ENCODE results near the gene SCIN.
"Not testable (repeated sequence)": the region's sequence is repeated elsewhere in the genome, so short reads cannot be mapped to it uniquely, and the experiment has no call there.

SCIN gene

GRCh38 chr7:12690041-12690878 lies 119.7 kb downstream of the SCIN start:
- no peak for ATAC-seq

DNA sequence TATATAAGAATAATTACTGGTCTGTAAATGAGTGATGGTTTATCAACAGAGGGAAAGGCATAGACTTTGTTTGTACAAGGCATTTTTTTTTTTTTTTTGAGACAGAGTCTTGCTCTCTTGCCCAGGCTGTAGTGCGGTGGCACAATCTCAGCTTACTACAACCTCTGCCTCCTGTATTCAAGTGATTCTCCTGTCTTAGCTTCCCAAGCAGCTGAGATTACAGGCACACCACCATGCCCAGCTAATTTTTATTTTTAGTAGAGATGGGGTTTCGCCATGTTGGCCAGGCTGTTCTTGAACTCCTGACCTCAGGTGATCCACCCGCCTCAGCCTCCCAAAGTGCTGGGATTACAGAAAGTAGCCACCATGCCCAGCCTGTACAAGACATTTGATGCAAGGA lies 120.9 kb downstream of the SCIN start:
- ATAC-seq: not testable (repeated sequence)

DNA sequence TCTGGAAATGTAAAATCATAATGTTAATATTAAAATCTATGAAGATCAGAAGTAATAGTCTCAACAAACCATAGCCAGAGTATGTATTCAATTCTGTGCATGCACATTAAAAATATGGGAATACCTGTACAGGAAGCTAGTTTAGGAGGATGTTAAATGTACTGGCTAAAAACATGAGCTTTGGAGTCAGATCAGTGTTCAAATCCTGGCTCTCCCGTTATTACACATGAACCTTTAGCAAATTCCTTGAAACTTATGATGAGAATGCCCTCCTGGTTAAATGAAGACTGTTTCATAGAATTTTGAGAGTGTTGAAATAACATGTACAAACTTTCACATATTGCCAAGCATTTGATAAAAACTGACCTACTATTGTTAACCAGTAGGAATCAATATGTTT lies 121.5 kb downstream of the SCIN start:
- ATAC-seq: no peak

- peak; percentile 44 to 68 for ATAC-seq
Observed at GRCh38 chr7:12692479-12693259, 122.1 kb downstream of the SCIN start.

DNA sequence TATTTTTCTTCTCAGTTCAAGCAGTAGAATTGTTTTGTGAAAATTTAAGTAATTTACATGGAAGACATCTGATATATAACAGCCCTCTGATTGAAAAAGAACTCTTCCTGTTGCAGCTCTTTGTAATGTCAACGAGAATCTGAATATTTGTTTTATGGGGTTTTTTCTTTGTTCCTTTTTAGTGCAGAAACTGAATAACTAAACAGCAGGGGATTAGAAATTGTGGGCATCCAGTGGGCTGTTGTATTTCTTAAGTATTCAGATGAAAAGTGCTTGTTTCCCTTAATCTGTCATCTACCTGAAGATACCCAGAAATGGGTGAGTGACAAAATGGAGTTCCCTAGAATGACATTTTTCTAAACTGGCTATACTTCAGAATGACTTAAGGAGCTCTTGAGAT lies 124.3 kb downstream of the SCIN start:
- no peak for ATAC-seq

DNA sequence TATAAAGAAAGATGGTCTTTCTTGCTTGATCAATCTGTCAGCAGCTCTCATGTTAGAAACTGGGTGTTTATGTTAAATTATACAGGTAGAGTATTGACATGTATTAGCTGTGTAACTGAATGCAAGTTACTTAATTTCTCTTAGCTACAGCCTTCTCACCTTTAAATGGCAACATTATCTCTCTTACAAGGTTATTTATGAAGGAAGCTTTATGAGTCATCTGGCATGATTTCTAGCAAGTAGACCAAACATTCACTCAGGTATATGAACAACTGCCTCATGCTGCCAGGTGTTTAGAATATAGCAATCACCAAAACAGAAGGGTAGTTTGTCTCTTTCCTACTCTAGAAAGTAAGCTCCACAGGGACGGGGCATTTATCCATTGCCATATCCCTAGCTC lies 125.4 kb downstream of the SCIN start:
- ATAC-seq: no peak

GRCh38 chr7:12699299-12699698 lies 128.8 kb downstream of the SCIN start:
- no peak for ATAC-seq

DNA sequence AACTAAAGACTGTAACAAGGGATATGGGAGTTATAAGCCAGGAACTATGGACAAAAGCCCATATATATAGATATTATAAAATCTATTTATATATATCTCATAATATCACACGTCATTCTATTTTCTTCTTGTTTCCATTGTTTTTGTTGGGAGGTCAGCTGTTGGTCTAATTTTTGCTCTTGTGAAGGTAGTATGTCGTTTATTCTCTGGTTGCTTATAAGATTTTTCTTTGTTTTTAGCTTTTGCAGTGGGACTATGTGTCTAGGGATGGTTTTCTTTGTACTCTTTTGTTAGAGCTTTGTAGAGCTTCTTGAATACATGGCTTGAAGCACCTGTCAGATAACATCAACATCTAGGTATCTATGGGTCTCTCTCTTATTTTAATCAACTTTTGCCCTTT lies 130.9 kb downstream of the SCIN start:
- ATAC-seq: no peak

DNA sequence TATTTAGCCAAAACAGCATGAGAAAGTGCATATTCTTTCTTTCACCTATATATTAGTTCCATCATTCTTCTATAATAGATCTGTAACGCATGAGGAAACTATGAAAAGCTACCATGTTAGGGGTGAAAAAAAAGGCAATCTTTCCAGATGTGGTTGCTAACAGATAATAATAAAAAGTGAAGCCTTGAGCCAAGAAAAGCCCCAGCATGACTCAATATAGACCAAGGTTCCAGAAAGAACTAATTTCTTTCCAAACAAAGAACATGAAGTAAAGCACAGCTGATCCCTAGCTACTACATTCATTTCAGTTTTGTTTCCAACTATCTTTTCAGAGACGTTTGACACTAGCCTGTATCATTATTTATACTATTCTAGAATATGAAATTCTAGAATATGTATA lies 133.4 kb downstream of the SCIN start:
- ATAC-seq: no peak

DNA sequence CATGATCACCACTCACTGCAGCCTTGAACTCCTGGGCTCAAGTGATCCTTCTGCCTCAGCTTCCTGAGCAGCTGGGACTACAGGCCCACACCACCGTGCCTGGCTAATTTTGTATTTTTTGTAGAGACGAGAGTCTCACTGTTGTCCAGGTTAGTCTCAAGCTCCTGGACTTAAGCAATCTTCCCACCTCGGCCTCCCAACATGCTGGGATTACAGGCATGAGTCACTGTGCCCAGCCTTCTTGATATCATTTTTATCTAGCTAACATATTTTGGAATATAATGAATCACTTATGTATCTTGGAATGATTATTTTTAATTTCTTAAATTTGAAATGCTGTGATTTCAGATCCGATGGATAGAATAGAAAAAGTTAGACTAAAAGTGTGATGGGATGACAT lies 135.4 kb downstream of the SCIN start:
- ATAC-seq: no peak

DNA sequence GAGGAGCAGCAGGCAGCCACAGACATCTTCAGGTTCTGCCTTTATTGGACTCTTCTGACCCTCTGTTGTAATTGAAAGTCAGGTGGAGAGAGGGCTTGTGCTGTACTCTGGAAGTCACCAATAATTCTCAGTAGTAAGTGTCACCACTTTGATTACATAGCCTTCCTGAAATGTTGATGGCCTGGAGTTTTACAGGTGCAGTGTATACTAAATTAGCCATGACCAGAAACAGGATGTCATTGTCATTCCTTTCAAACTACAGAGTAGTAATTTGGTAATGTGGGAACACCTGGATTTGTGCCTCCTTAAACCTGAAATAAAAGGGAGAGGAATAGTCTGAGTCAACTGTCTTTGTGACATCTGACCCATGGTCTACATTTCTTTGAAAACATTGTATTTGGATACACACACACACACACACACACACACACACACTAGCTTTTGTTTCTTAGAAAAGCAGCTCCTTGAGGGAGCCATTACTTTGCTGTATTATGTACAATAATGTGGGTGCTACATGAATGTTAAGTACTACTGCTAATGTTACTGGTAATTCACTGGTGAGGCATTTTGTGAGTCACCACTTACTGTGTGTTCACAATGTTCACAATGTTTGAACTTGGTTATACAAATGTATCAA lies 136.5 kb downstream of the SCIN start:
- ATAC-seq: peak in 1 of 2 donors; percentile 35

GRCh38 chr7:12708314-12708713 lies 137.8 kb downstream of the SCIN start:
- ATAC-seq: no peak
